ENCODE data around the gene EXD3. TPM values are rescaled to one million over a fixed set of nuclear protein-coding genes. Genes with fewer than 3 reads are reported as not detected.

The EXD3 gene
- total and polyA plus RNA-seq, 9 of the 15 experiments (the other 6 are each of a cell fraction or from before 2014, with no cell fraction given), result 0.29 to 12.5 (median 3.9) TPM

DNA sequence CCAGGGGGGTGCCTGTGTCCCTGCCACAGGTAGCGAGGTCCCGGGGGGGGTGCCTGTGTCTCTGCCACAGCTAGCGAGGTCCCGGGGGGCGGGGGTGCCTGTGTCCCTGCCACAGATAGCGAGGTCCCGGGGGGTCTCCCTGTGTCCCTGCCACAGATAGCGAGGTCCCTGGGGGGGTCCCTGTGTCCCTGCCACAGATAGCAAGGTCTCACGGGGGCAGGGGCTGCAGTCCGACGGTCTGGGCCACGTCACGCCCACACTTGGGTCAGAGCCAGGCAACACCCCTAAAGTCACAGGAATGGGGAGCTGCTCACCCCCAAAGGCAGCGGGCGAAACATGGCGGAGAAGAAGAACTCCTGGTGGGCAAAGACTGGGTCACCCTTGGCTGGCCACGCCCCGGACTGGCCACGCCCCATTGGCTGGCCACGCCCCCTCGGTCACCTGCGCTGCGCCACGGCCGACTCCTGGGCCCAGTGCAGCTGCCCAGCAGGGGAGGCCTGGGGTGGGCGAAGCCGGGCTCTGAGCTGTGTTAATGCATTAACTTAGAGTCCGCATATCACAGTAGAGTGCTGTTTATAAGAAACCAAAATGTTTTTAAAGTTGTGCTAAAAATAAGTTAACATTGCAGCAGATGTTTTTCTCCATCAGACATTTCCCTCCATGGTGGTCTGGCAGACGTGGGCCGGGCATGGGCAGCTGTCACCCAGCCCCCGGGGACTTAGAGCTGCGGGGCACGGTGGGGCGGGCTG is 7.2 kb upstream of the EXD3 start:
- FAIRE-seq, result peak; percentile 68
- H3K27ac ChIP-seq (ENCODE audit: extremely low read depth, low read depth, low read length), result 0 out of 3 replicates have a peak overlapping the region, but pooled peaks have one; percentile 18
- H4K20me1 ChIP-seq (replicated peaks; ENCODE audit: control insufficient read depth, insufficient read depth, low read length), result no peaks in the 10 kb centered on the region
- H3K9me1 ChIP-seq (ENCODE audit: control insufficient read depth, insufficient read depth, low read length), result no peaks in the 10 kb centered on the region
- BruUV-seq (replicated peaks), result no TSS peak
- peak overlapping the region; percentile 67 for H2AFZ ChIP-seq (ENCODE audit: low read depth, low read length)
- peak; percentile 79 to 91 (median 87) for DNase-seq (ENCODE audit: extremely low read depth in 1 of 4, low spot score in 3 of 4)
- peak overlapping the region; percentile 37 for H3K4me3 ChIP-seq
- ChIA-PET CTCF (ENCODE audit: low intra/inter-chr PET ratio) (no interaction called here), POLR2A (interaction anchor here (0.6 kb wide), 1 partner anchor 25 kb away, joined by 3 read pairs; no protein-coding TSS in a partner anchor)
- in situ Hi-C loops (cut with MboI), result no loop called here
- 2% methylated on average over 30 of the region's 34 CpGs for WGBS (ENCODE audit: insufficient coverage, low coverage, missing lambda C conversion rate)
- peaks cover 11 to 84% of the 10 kb centered on the region in 2 experiments for H3K4me1 ChIP-seq (replicated peaks in 1 of 2; ENCODE audit: control insufficient read depth in 2 of 2, insufficient read depth in 2 of 2, low read length in 2 of 2)
- no peaks in the 10 kb centered on the region for H3K9me3 ChIP-seq (replicated peaks; ENCODE audit: control insufficient read depth, insufficient read depth, low read depth, low read length)
- intact Hi-C loops (cut with micrococcal nuclease), result loop anchor here (10.0 kb wide), 1 partner anchor 125 kb away; the partner anchor contains the start of gene NRARP
- peak overlapping the region; percentile 81 for H3K4me2 ChIP-seq (ENCODE audit: insufficient read depth, low read length)
- peak; percentile 93 for ATAC-seq
- peak overlapping the region; percentile 60 to 89; a peak in 3 of 4 replicates for H3K9ac ChIP-seq (ENCODE audit: insufficient read depth in 1 of 2, low read depth in 2 of 2, low read length in 2 of 2)
- H3K27me3 ChIP-seq (ENCODE audit: control insufficient read depth in 2 of 2, insufficient read depth in 2 of 2, low read length in 2 of 2), result no peaks in the 10 kb centered on the region
- H3K36me3 ChIP-seq (ENCODE audit: control insufficient read depth, insufficient read depth, low read length), result no peaks in the 10 kb centered on the region
- H3K79me2 ChIP-seq (ENCODE audit: control insufficient read depth, insufficient read depth, low read length), result no peaks in the 10 kb centered on the region
- TF ChIP-seq HMGN3 (IDR thresholded peaks at IDR 0.05; ENCODE audit: borderline replicate concordance, extremely low read depth, insufficient read length, low read depth, low read length), result peak; percentile 94
- TF ChIP-seq ATF7 (IDR thresholded peaks at IDR 0.05), result 0 out of 2 replicates have a peak, but pooled peaks have one; percentile 22
- TF ChIP-seq, protein P1, sequence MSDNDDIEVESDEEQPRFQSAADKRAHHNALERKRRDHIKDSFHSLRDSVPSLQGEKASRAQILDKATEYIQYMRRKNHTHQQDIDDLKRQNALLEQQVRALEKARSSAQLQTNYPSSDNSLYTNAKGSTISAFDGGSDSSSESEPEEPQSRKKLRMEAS (CRISPR knock-in tag; IDR thresholded peaks at IDR 0.05), result peak; percentile 45; the same call in 1 of the 2 replicates
- TF ChIP-seq EGR1 (conservative IDR thresholded peaks at IDR 0.05), result peak; percentile 36; the same call in 1 of the 2 replicates
- TF ChIP-seq POLR2AphosphoS2 (IDR thresholded peaks at IDR 0.05; ENCODE audit: low read length), result peak; percentile 51; the same call in 1 of the 2 replicates
- TF ChIP-seq ZNF586 (CRISPR knock-in tag; conservative IDR thresholded peaks at IDR 0.05), result no peak
- 0 out of 2 replicates have a peak, but pooled peaks have one; percentile 6 for TF ChIP-seq HCFC1 (IDR thresholded peaks at IDR 0.05; ENCODE audit: low read depth, low read length)
- TF ChIP-seq BHLHE40 (IDR thresholded peaks at IDR 0.05; ENCODE audit: low read length), result peak; percentile 54
- TF ChIP-seq PTRF (tag; IDR thresholded peaks at IDR 0.05), result no peak
- TF ChIP-seq, protein P2, sequence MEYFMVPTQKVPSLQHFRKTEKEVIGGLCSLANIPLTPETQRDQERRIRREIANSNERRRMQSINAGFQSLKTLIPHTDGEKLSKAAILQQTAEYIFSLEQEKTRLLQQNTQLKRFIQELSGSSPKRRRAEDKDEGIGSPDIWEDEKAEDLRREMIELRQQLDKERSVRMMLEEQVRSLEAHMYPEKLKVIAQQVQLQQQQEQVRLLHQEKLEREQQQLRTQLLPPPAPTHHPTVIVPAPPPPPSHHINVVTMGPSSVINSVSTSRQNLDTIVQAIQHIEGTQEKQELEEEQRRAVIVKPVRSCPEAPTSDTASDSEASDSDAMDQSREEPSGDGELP (CRISPR knock-in tag; IDR thresholded peaks at IDR 0.05; ENCODE audit: borderline replicate concordance), result peak; percentile 81
- TF ChIP-seq RAD21 (CRISPR knock-in tag; conservative IDR thresholded peaks at IDR 0.05 in 1 of 2, IDR thresholded peaks at IDR 0.05 in 1 of 2), result no peak
- no peak for TF ChIP-seq PTBP1 (IDR thresholded peaks at IDR 0.05; ENCODE audit: low read depth, low read length)
- no peak for TF ChIP-seq SREBF1 (IDR thresholded peaks at IDR 0.05; ENCODE audit: borderline replicate concordance, low read depth, low read length)
- no peak for TF ChIP-seq SIN3A (IDR thresholded peaks at IDR 0.05; ENCODE audit: borderline replicate concordance in 2 of 2, control insufficient read depth in 1 of 2, low read depth in 2 of 2, low read length in 2 of 2)
- TF ChIP-seq TAF7 (tag; IDR thresholded peaks at IDR 0.05), result no peak
- peak; percentile 78 for TF ChIP-seq POLR2G (IDR thresholded peaks at IDR 0.05; ENCODE audit: low read depth, low read length)
- peak; percentile 46; the same call in 1 of the 2 replicates for TF ChIP-seq SUPT5H (IDR thresholded peaks at IDR 0.05)
- TF ChIP-seq, protein P3, sequence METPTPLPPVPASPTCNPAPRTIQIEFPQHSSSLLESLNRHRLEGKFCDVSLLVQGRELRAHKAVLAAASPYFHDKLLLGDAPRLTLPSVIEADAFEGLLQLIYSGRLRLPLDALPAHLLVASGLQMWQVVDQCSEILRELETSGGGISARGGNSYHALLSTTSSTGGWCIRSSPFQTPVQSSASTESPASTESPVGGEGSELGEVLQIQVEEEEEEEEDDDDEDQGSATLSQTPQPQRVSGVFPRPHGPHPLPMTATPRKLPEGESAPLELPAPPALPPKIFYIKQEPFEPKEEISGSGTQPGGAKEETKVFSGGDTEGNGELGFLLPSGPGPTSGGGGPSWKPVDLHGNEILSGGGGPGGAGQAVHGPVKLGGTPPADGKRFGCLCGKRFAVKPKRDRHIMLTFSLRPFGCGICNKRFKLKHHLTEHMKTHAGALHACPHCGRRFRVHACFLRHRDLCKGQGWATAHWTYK (CRISPR knock-in tag; IDR thresholded peaks at IDR 0.05), result peak; percentile 33; the same call in 1 of the 2 replicates
- peak; percentile 88 for TF ChIP-seq ZFX (CRISPR knock-in tag; IDR thresholded peaks at IDR 0.05)
- TF ChIP-seq POLR2A (conservative IDR thresholded peaks at IDR 0.05), result 0 out of 2 replicates have a peak, but pooled peaks have one; percentile 36
- no peak for TF ChIP-seq ZNF717 (CRISPR knock-in tag; IDR thresholded peaks at IDR 0.05)
